Measurements from ENCODE around the gene IGF2R.

- TF ChIP-seq, protein P1, sequence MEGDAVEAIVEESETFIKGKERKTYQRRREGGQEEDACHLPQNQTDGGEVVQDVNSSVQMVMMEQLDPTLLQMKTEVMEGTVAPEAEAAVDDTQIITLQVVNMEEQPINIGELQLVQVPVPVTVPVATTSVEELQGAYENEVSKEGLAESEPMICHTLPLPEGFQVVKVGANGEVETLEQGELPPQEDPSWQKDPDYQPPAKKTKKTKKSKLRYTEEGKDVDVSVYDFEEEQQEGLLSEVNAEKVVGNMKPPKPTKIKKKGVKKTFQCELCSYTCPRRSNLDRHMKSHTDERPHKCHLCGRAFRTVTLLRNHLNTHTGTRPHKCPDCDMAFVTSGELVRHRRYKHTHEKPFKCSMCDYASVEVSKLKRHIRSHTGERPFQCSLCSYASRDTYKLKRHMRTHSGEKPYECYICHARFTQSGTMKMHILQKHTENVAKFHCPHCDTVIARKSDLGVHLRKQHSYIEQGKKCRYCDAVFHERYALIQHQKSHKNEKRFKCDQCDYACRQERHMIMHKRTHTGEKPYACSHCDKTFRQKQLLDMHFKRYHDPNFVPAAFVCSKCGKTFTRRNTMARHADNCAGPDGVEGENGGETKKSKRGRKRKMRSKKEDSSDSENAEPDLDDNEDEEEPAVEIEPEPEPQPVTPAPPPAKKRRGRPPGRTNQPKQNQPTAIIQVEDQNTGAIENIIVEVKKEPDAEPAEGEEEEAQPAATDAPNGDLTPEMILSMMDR (IDR thresholded peaks at IDR 0.05 in 4 of 5, conservative IDR thresholded peaks at IDR 0.05 in 1 of 5): no peak
- no peak for TF ChIP-seq POLR2A (IDR thresholded peaks at IDR 0.05)
Observed at GRCh38 chr6:160031871-160032270, 63.0 kb downstream of the IGF2R start.

All from gastrocnemius medialis (tissue), 4 donors.